GM18498 (cell line): ENCODE data around the gene THPO.
A peak's percentile ranks its signal among the peaks of the same experiment; 100 is the strongest.

Experiments used
- ATAC-seq: cut with Tn5 transposase; IDR thresholded peaks from one replicate; pipeline ENCODE4 v1.9.1; 2021; ENCODE audit warnings: mild to moderate bottlenecking, moderate library complexity; ENCODE audit not compliant: unreplicated experiment

THPO gene

GRCh38 chr3:184335661-184336546 is 42.1 kb downstream of the THPO start:
- ATAC-seq = peak; percentile 85

DNA sequence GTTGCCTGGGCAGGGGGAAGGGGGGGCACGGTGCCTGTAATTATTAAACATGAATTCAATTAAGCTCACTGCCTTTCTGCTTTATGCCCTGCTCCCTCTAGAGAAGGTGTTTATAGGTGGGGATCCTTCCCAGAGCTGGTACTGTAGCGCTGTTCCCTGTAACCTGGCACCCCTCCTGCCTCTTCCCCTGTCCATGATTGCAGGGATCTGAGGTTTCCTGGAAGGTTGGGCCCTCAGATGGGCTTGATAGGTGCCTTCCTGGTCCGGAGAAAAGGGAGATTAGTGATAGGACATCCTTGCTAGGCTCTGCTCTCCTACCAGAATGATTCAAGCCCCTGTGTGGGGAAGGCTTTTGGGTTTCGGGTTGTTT is 42.7 kb downstream of the THPO start:
- no peak for ATAC-seq

- ATAC-seq = no peak
Measured at GRCh38 chr3:184334470-184335158, 43.4 kb downstream of the THPO start.

DNA sequence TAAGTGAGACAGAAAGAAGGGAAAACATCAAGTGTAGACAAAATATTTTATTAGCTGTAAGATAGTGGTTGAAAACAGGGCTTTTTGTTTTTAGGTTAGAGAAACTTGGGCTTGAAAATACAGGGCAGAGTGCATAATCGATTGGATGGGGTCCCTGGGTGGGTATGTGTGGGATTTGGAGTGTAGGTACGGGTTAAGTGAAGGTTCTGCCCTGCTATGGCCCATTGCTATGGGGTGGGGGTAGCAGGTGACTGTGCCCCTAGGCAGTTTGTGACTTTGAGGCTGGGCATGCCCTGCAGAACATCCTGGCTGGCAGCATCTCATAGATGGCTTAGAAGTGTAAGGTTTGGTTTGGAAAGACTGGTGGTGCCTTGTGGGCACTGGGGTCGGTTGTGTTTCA is 44.3 kb downstream of the THPO start:
- no peak for ATAC-seq

DNA sequence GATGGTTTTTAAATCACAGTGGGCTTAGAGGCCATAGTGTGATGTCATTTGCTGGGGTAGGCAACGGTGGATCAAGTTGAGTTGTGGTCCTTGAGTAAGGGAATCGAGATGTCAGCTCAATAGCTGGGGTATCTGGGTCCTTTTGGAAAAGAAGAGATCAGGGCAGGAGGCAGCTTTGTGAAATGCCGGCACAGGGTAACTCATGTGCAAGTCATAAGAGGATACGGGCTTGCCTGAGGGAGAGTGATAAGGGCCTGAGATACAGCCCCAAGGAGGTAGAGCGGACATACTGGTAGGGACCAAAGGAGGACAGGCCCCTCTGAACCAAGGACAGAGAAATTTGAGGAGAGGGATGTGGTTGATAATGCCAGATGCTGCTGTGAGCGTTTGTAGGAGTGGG is 44.8 kb downstream of the THPO start:
- ATAC-seq = no peak

DNA sequence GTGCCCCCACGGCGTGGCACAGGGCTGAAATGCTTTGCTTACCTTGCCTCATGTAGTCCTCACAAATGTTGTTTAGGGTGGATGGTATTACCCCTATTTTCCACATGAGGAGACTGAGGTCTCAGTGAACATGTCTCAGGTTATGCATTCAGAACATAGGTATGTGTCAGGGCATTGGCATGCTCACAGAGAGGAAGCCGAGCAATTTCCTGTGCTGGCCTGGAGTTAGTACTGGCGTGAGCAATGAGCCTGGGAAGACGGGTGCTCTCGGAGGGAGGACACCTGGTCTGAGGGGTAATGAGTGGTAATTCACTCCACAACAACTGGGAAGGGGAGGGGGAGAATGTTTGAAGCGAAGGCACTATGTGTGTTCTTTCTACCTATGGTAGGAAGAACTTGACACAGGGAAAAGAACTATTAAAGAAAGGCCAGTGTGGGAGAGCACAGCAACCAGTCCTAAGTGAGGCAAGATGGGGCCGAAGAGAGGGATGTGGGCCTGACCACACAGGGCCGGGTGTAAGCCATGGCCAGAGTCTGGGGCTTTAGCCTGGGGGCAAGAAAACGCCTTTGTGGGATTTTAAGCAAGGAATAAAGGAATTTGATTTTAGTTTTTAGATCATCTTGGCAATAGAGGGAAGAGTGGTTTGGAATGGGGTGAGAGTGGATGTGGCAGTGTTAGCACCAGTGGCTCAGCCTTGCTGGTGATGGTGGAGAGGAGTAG is 45.5 kb downstream of the THPO start:
- ATAC-seq = no peak

GRCh38 chr3:184328516-184328915 is 49.5 kb downstream of the THPO start:
- ATAC-seq = no peak

- no peak for ATAC-seq
Measured at GRCh38 chr3:184327171-184327570, 50.8 kb downstream of the THPO start.

DNA sequence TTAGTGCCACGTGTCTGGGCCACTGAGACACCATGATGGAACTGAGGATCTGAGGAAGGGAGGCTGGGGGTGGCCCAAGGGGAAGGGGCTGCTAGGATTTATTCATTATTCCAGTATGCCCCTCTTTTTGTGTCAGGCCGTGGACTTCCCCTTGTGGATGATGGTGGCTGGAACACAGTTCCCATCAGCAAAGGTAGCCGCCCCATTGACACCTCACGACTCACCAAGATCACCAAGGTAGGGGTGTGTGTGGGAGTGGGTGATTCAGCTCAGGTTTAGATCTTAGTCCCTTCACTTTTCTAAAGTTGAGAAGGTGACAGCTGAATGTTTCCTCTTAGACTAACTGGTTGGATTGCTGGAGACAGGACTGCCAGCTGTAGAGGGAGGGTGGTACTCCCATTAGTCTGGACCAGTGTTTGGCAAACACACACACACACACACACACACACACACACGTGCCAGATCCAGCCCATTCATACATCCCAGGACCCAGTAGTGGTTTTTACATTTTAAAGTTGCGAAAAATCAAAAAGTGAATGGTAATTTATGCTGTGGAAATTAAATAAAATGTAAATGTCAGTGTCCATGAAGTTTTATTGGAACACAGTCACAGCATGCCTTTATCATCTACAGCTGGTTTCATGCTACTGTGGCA is 52.2 kb downstream of the THPO start:
- no peak for ATAC-seq

DNA sequence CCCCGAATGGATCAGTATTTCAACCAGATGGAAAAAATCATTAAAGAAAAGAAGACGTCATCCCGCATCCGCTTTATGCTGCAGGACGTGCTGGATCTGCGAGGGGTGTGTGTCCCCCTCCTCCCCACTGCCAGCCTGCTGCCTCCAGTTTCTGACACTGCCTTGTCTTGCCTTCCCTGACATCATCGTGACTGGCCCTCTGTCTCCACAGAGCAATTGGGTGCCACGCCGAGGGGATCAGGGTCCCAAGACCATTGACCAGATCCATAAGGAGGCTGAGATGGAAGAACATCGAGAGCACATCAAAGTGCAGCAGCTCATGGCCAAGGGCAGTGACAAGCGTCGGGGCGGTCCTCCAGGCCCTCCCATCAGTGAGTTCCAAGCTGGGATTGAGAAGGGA is 52.7 kb downstream of the THPO start:
- no peak for ATAC-seq

GRCh38 chr3:184323696-184324095 is 54.3 kb downstream of the THPO start:
- ATAC-seq = no peak

DNA sequence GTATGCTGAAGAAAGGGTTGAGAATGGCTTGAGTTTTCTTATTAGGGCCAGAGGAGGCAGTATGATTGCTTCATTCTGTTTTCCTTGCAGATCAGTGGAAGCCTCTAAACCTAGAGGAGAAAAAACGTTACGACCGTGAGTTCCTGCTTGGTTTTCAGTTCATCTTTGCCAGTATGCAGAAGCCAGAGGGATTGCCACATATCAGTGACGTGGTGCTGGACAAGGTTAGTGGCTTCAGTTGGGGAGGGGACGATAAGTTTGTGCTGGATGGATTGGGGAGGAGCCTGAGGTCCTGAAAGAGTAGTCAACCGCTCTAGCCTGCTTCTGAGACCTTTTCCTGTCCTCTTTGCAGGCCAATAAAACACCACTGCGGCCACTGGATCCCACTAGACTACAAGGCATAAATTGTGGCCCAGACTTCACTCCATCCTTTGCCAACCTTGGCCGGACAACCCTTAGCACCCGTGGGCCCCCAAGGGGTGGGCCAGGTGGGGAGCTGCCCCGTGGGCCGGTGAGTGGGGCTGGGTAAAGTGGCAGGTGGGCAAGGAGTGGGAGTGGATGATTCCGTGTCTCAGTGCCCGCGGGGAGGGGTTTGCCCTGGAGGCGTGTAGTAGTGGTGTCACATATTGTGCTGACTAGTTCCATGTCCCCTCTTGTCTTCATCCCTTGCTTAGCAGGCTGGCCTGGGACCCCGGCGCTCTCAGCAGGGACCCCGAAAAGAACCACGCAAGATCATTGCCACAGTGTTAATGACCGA is 55.1 kb downstream of the THPO start:
- ATAC-seq = no peak
